ENCODE measurements around the gene ZNF398. TPM values are rescaled to one million over a fixed set of nuclear protein-coding genes. Genes with fewer than 3 reads are reported as not detected.

Gene ZNF398
- total RNA-seq, 4 donors from 2014 or later = 16.8 to 24.4 (median 20.8) TPM

- Histone ChIP-seq H3K4me1 (peaks cover 0 to 20% (median 7%) of the 10 kb centered on the region in 3 donors), H3K36me3 (peaks cover 0 to 60% of the 10 kb centered on the region in 2 donors), H3K4me3 (no peak overlapping the region), H3K27ac (no peak overlapping the region), H3K9me3 (no peaks in the 10 kb centered on the region), H3K27me3 (no peaks in the 10 kb centered on the region)
- no peak for ATAC-seq
- no peak for TF ChIP-seq POLR2A (IDR thresholded peaks at IDR 0.05)
Observed at GRCh38 chr7:149180722-149181449, 33.6 kb downstream of the ZNF398 start.

GRCh38 chr7:149181450-149181790 is 34.2 kb downstream of the ZNF398 start:
- ATAC-seq = no peak
- TF ChIP-seq CTCF (IDR thresholded peaks at IDR 0.05) (no peak), EP300 (IDR thresholded peaks at IDR 0.05) (no peak)
- H3K27me3 ChIP-seq = no peaks in the 10 kb centered on the region
- peaks cover 0 to 54% of the 10 kb centered on the region in 2 donors for H3K36me3 ChIP-seq
- H3K4me1 ChIP-seq = peaks cover 0 to 20% (median 7%) of the 10 kb centered on the region in 3 donors
- no peak overlapping the region for H3K4me3 ChIP-seq
- no peak overlapping the region for H3K27ac ChIP-seq
- no peaks in the 10 kb centered on the region for H3K9me3 ChIP-seq

GRCh38 chr7:149184274-149184673 is 37.0 kb downstream of the ZNF398 start:
- Histone ChIP-seq H3K27ac (no peak overlapping the region), H3K27me3 (no peaks in the 10 kb centered on the region), H3K36me3 (peaks cover 0 to 26% of the 10 kb centered on the region in 2 donors), H3K9me3 (no peaks in the 10 kb centered on the region), H3K4me1 (peaks cover 0 to 25% (median 7%) of the 10 kb centered on the region in 3 donors), H3K4me3 (no peak overlapping the region)
- no peak for ATAC-seq
- TF ChIP-seq POLR2AphosphoS5 (IDR thresholded peaks at IDR 0.05) (no peak), EP300 (IDR thresholded peaks at IDR 0.05) (no peak), POLR2A (IDR thresholded peaks at IDR 0.05) (no peak), CTCF (IDR thresholded peaks at IDR 0.05) (no peak)
- 86 to 91% methylated on average over 5 to 6 of the region's 6 CpGs for WGBS, 2 donors (ENCODE audit: low coverage in 1 of 2)

GRCh38 chr7:149188213-149188612 is 41.0 kb downstream of the ZNF398 start:
- ATAC-seq = no peak
- TF ChIP-seq CTCF (IDR thresholded peaks at IDR 0.05) (no peak), POLR2AphosphoS5 (IDR thresholded peaks at IDR 0.05) (no peak), EP300 (IDR thresholded peaks at IDR 0.05) (no peak), POLR2A (IDR thresholded peaks at IDR 0.05) (no peak)
- Histone ChIP-seq H3K27me3 (no peaks in the 10 kb centered on the region), H3K4me1 (peaks cover 0 to 5% (median 0%) of the 10 kb centered on the region in 3 donors), H3K36me3 (no peaks in the 10 kb centered on the region), H3K27ac (no peak overlapping the region), H3K9me3 (no peaks in the 10 kb centered on the region), H3K4me3 (no peak overlapping the region)
- WGBS, 2 donors (ENCODE audit: low coverage in 1 of 2) = 34 to 43% methylated on average over 2 of the region's 2 CpGs

DNA sequence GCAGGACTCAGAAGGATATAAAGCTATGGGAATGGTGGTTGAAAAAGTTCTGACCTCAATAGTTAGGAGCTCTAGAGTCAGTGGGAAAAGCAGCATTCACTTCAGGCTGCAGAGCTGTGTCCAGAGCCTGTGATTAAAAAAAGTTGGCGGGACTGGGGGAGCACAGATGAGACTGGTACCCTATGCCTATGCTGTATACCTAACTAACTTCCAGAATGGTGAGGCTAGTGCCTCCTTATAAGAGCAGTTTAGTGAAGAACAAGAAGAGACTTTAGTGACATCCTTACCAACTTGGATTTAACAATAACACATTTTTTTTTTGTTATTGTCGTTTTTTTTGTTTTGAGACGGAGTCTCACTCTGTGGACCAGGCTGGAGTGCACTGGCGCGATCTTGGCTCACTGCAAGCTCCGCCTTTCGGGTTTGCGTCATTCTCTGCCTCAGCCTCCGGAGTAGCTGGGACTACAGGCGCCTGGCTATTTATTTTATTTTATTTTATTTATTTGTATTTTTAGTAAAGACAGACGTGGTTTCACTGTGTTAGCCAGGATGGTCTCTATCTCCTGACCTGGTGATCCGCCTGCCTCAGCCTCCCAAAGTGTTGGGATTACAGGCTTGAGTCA is 41.5 kb downstream of the ZNF398 start:
- H3K27ac ChIP-seq = no peak overlapping the region
- H3K36me3 ChIP-seq = no peaks in the 10 kb centered on the region
- no peak for ATAC-seq
- 57 to 63% methylated on average over 11 to 12 of the region's 12 CpGs for WGBS, 2 donors (ENCODE audit: low coverage in 1 of 2)
- no peaks in the 10 kb centered on the region for H3K9me3 ChIP-seq
- no peak for TF ChIP-seq POLR2A (IDR thresholded peaks at IDR 0.05)
- no peak for TF ChIP-seq POLR2AphosphoS5 (IDR thresholded peaks at IDR 0.05)
- TF ChIP-seq EP300 (IDR thresholded peaks at IDR 0.05) = no peak
- no peak for TF ChIP-seq CTCF (IDR thresholded peaks at IDR 0.05)
- no peaks in the 10 kb centered on the region for H3K27me3 ChIP-seq
- peaks cover 0 to 5% (median 0%) of the 10 kb centered on the region in 3 donors for H3K4me1 ChIP-seq
- H3K4me3 ChIP-seq = no peak overlapping the region

Data from gastroesophageal sphincter (tissue), 4 donors.